BJ (cell line): ENCODE measurements around the gene XRCC1. TPM values are rescaled to one million over a fixed set of nuclear protein-coding genes. Genes with fewer than 3 reads are reported as not detected.

Experiments used
- CTCF ChIA-PET: fragments of 350-600 bp; formaldehyde crosslinking; extraction: SDS; loops from one replicate; lab custom pipeline; 2021; ENCODE audit warnings: antibody characterized with exemption, inconsistent platforms; lab: Yijun Ruan, JAX
- POLR2A ChIA-PET: fragments of 300-600 bp; sonication (Branson Sonifier 250); formaldehyde crosslinking; extraction: SDS; loops from one replicate; lab custom pipeline; 2021; ENCODE audit warnings: antibody characterized with exemption; lab: Charles Lee
- DNase-seq: peaks from one replicate; pipeline ENCODE4 v3.0.0-alpha.2; 2011; ENCODE audit warnings: low read depth
- H3K27me3 ChIP-seq: 2 replicates; pipeline ENCODE4 v1.6.0; 2011; ENCODE audit warnings: low read length; ENCODE audit not compliant: control insufficient read depth, insufficient read depth
- H3K36me3 ChIP-seq: 2 replicates; pipeline ENCODE4 v1.5.1; 2011; ENCODE audit warnings: low read length; ENCODE audit not compliant: control insufficient read depth, insufficient read depth
- H3K4me3 ChIP-seq: 2 replicates; pipeline ENCODE4 v1.5.1; 2011; ENCODE audit warnings: low read depth, mild to moderate bottlenecking, control low read depth, low read length
- polyA plus RNA-seq: library from polyadenylated mRNA; depleted of rRNA; stranded (reverse); fragments of >200 nt; gene quantifications from 2 replicates; pipeline ENCODE4 v1.2.3, GENCODE V29; 2011
- TF ChIP-seq, protein P1 (sequence below): IDR thresholded peaks from 2 replicates; pipeline ENCODE4 v1.5.1; 2011; ENCODE audit warnings: low read depth, mild to moderate bottlenecking, control low read depth, inconsistent platforms, low read length, moderate library complexity; ENCODE audit not compliant: insufficient read depth

XRCC1 gene
- polyA plus RNA-seq, 1 experiment, result 30.8 TPM

DNA sequence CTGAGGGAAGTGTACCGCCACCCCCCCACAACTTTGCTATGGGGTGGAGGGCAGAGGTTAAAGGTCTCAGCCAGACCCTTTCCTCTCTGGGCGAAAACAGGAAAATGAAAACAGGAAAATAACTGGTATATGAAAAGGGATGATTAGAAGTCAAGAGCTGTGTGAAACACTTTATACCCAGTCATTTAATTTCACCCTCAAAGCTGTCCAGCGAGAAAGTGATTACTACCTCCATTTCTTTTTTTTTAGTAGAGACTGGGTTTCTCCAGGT is 70.2 kb downstream of the XRCC1 start:
- TF ChIP-seq, protein P1, sequence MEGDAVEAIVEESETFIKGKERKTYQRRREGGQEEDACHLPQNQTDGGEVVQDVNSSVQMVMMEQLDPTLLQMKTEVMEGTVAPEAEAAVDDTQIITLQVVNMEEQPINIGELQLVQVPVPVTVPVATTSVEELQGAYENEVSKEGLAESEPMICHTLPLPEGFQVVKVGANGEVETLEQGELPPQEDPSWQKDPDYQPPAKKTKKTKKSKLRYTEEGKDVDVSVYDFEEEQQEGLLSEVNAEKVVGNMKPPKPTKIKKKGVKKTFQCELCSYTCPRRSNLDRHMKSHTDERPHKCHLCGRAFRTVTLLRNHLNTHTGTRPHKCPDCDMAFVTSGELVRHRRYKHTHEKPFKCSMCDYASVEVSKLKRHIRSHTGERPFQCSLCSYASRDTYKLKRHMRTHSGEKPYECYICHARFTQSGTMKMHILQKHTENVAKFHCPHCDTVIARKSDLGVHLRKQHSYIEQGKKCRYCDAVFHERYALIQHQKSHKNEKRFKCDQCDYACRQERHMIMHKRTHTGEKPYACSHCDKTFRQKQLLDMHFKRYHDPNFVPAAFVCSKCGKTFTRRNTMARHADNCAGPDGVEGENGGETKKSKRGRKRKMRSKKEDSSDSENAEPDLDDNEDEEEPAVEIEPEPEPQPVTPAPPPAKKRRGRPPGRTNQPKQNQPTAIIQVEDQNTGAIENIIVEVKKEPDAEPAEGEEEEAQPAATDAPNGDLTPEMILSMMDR, result no peak
- CTCF ChIA-PET, result interaction anchor here (0.7 to 3.0 kb wide), 5 partner anchors 9 to 73 kb away, joined by 4 to 25 read pairs (median 5); no protein-coding TSS in a partner anchor
- POLR2A ChIA-PET, result no interaction called here

DNA sequence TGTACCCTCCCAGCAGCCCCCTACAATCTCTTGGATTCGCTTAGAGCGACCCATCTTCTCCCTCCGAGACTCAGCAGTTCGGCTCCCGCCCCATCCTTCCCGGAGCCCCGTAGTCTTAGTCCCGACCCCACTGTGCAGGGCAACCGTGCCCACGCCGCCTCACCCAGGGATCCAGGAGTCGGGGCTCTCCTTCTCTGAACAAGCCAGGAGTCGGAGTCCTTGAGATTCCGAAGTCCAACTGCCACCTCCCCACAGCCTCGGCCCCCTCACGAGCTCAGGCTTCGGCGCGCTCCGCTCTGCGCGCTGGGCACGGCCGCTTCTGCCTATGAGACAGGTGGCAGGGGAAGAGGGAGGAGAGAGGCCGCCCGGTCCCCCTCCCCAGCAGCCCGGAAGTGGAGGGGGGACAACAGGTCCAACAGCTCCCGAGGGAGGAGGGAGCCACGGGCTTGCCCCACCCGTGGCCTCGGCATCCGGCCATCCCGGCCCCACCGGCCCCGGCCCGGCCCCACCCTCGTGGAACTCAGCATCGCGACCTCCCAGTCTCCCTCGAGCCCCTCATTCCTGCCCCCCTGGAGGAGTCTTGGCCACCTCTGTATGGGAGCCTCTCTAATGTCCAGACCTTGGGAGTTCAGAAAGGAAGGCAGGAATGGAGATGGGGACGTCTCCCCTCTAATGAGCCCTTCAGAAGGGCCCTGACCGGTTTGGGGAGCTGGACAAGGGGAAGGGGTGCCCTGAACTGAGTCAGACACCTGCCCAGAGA is 70.7 kb downstream of the XRCC1 start, which contains the start of gene PHLDB3:
PHLDB3 (minus strand) TSS at position 321 of the 760 bp plus-strand sequence. CDS start 628 bp downstream, outside the sequence.
- Histone ChIP-seq H3K4me3 (peak within 1 kb of the TSS; percentile 53), H3K36me3 (peaks cover 11% of the 10 kb centered on the region), H3K27me3 (no peaks in the 10 kb centered on the region)
- TF ChIP-seq, protein P1, result 0 out of 2 replicates have a peak, but pooled peaks have one; percentile 8
- ChIA-PET CTCF (interaction anchor here (0.5 to 3.0 kb wide), 12 partner anchors 9 to 72 kb away, joined by 3 to 25 read pairs (median 3); no protein-coding TSS in a partner anchor), POLR2A (interaction anchor here (0.6 kb wide), 1 partner anchor 28 kb away, joined by 4 read pairs; no protein-coding TSS in a partner anchor)
- DNase-seq, result no peak

More for the DNA sequence above, 70.2 kb downstream of the XRCC1 start:
- DNase-seq, result no peak
- Histone ChIP-seq H3K27me3 (no peaks in the 10 kb centered on the region), H3K4me3 (no peak overlapping the region), H3K36me3 (peaks cover 16% of the 10 kb centered on the region)

- CTCF ChIA-PET, result interaction anchor here (0.5 to 3.0 kb wide), 14 partner anchors 8 to 79 kb away, joined by 3 to 25 read pairs (median 3); no protein-coding TSS in a partner anchor
- TF ChIP-seq, protein P1, result no peak; the same call in 1 of the 2 replicates
- Histone ChIP-seq H3K27me3 (no peaks in the 10 kb centered on the region), H3K36me3 (peaks cover 10% of the 10 kb centered on the region), H3K4me3 (peak overlapping the region; percentile 53)
- POLR2A ChIA-PET, result interaction anchor here (0.5 to 0.6 kb wide), 2 partner anchors 29 to 114 kb away, joined by 4 to 9 read pairs; no protein-coding TSS in a partner anchor
- DNase-seq, result no peak
Measured at GRCh38 chr19:43503501-43504425, 71.6 kb downstream of the XRCC1 start.

DNA sequence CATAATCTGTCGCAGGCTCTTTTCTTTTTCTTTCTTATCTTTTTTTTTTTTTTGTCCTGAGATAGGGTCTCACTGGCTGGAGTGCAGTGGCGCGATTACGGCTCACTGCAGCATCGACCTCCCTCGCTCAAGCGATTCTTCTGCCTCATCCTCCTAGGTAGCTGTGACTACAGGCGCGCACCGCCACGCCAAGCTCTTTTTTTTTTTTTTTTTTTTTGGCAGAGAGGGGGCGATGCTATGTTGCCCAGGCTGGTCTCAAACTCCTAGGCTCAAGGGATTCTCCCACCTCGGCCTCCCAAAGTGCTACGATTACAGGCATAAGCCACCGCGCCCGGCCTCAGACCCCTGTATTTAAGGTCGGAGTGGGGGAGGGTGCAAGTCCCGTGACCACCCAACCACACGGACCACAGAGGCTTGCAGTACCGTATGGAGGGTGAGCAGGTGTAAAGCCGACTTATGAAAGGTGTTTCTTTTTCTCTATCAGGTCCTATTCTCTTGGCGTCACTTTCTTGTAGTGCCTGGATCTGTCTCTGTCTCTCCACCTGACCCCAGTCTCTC is 72.8 kb downstream of the XRCC1 start:
- no peak for DNase-seq
- POLR2A ChIA-PET, result no interaction called here
- TF ChIP-seq, protein P1, result no peak
- Histone ChIP-seq H3K36me3 (peaks cover 8% of the 10 kb centered on the region), H3K4me3 (no peak overlapping the region), H3K27me3 (no peaks in the 10 kb centered on the region)
- CTCF ChIA-PET, result interaction anchor here (0.6 to 2.1 kb wide), 3 partner anchors 48 to 56 kb away, joined by 3 to 5 read pairs (median 4); no protein-coding TSS in a partner anchor
